Stimulated activated CD4-positive, alpha-beta T cell treated with anti-CD3 and anti-CD28 coated beads, Interleukin-4, amount 100 ng/mL, for 48 hours (primary cell): ENCODE results near the gene LHFPL5.

ENCODE experiments used
- DNase-seq, 2 donors: peaks; one replicate each; pipeline ENCODE4 v3.0.0-alpha.2; 2020; ENCODE audit warnings: low read depth in 2 of 2

Gene LHFPL5

GRCh38 chr6:35804996-35805736 lies at the start of gene LHFPL5:
TSS of gene LHFPL5 (plus strand) at chr6:35805352. CDS start at chr6:35805671, 319 bp downstream.
- peak; percentile 35 to 47 for DNase-seq

GRCh38 chr6:35757456-35758123 lies 47.6 kb upstream of the LHFPL5 start:
- DNase-seq, result no peak

DNA sequence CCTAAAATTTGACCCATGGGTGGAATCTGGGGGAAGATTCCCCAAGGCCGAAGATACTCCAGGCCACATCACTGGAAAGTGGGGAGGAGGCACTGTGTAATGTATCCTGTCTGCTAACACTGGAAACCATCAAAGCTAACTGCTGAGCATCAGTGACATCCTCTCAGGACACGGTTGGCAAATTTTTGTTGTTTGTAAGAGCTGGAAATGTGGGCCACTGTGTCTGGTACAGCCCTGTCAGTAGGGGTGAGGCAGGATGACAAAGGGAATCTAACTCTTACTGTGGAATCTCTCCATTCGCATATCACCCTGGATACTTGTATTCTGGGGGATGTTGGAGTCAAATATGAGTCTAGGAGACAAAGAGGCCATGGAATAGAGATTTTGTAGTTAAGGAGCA lies 45.7 kb upstream of the LHFPL5 start:
- DNase-seq, result no peak

GRCh38 chr6:35765739-35766138 lies 39.4 kb upstream of the LHFPL5 start:
- no peak for DNase-seq

GRCh38 chr6:35769211-35769610 lies 35.9 kb upstream of the LHFPL5 start:
- no peak for DNase-seq

GRCh38 chr6:35771343-35771627 lies 33.9 kb upstream of the LHFPL5 start:
- no peak for DNase-seq

DNA sequence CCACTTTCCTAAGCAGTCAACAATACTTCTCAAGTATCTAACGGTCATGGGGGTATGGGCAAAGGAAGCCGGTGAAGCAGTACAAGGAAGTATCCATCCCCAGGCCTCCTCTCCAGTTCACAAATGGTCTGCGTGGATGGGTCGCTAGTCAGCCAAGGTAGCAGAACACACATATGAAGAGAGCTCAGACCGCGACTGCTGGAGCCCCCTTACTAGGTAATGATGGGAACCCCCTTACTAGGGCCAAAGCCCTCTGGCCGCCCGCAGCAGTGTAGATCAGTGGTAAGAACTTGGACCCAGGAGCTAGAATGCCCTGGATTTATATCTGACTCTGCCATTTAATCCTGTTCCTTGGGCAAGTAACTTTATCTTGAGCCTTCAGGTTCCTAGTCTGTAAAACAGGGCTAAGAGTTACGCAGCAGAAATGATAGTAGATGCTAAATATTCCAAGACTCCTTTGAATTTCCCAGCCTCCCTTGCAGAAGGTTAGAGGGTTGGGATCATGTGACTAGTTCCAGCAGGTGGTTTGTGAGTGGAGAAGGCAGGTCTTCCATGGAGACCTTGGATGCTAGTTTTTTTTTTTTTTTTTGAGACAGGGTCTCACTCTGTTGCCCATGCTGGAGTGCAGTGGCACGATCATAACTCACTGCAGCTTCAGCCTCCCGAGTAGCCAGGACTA lies 30.9 kb upstream of the LHFPL5 start:
- no peak for DNase-seq

- DNase-seq, result no peak
Measured at GRCh38 chr6:35775031-35775430, 30.1 kb upstream of the LHFPL5 start.

- no peak for DNase-seq
Measured at GRCh38 chr6:35776364-35777215, 28.6 kb upstream of the LHFPL5 start, which contains the start of gene CLPSL2. TSS of gene CLPSL2 (plus strand) at chr6:35776598. CDS start at chr6:35776619, 21 bp downstream.

DNA sequence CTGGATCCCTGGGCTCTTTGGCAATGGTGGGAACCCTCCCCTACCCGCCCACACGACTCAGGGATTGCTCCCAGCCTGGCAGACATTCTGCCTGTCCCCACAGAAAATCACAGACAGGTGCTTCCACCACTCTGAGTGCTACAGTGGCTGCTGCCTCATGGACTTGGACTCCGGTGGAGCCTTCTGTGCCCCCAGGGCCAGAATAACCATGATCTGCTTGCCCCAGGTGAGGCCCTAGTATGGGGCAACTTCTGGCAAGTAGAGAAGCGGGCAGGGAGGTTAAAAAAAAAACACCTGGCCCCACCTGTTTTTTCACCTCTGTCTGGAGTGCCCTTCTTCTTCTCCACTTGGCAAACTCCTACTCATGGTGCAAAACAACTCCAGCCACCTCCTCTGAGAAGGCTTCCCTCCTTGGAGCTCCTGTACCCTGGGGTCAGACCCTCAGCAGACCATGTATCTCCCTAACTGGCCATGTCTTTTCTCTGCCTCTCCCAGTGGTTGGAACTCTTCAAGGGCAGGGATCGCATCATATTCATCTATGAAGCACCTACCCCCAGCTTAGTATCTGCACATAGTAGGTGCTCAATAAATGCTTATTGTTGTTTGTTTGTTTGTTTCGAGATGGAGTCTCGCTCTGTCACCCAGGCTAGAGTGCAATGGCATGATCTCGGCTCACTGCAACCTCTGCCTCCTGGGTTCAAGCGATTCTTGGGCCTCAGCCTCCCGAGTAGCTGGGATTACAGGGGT lies 27.6 kb upstream of the LHFPL5 start:
- DNase-seq, result no peak

GRCh38 chr6:35778437-35778836 lies 26.7 kb upstream of the LHFPL5 start:
- no peak for DNase-seq

GRCh38 chr6:35780719-35781118 lies 24.4 kb upstream of the LHFPL5 start, which contains the start of gene CLPSL1:
TSS of gene CLPSL1 (plus strand) at chr6:35781019. CDS start at chr6:35781111, 92 bp downstream.
- no peak for DNase-seq

- no peak for DNase-seq
Measured at GRCh38 chr6:35781290-35781689, 23.9 kb upstream of the LHFPL5 start.

GRCh38 chr6:35782424-35782823 lies 22.7 kb upstream of the LHFPL5 start:
- no peak for DNase-seq

DNA sequence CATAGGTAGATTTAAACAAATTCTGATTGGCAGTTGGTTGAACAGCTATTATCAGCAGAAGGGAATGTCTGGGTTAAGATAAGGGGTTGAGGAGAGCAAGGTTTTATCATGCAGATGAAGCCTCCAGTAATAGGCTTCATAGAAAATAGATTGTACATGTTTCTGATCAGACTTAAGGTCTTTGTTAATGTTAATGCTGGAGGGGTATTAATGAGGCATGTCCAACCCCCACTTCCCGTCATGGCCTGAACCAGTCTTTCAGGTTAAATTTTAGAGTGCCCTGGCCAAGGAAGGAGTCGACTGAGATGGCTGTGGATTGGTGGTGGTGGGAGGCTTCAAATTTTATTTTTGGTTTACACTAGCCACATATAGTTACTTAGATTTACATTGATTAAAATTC lies 21.0 kb upstream of the LHFPL5 start:
- no peak for DNase-seq

- no peak for DNase-seq
Measured at GRCh38 chr6:35786272-35786671, 18.9 kb upstream of the LHFPL5 start.

DNA sequence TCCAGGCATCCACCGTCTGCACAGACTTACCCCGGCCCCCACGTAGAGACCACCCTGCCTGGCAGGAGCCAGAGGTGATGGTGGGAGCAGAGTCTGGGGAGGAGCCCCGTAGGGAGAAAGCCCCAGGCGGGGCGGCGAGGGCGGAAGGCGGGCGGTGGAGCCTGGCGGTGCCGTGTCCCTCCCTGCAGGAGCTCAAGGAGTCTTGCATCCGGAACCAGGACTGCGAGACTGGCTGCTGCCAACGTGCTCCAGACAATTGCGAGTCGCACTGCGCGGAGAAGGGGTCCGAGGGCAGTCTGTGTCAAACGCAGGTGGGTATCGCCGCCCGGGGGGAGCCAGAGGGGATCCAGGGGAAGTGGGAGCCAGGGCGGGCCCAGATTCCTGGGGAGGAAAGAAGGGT lies 18.3 kb upstream of the LHFPL5 start:
- DNase-seq, result no peak

- DNase-seq, result no peak
Measured at GRCh38 chr6:35787266-35788218, 17.6 kb upstream of the LHFPL5 start.

DNA sequence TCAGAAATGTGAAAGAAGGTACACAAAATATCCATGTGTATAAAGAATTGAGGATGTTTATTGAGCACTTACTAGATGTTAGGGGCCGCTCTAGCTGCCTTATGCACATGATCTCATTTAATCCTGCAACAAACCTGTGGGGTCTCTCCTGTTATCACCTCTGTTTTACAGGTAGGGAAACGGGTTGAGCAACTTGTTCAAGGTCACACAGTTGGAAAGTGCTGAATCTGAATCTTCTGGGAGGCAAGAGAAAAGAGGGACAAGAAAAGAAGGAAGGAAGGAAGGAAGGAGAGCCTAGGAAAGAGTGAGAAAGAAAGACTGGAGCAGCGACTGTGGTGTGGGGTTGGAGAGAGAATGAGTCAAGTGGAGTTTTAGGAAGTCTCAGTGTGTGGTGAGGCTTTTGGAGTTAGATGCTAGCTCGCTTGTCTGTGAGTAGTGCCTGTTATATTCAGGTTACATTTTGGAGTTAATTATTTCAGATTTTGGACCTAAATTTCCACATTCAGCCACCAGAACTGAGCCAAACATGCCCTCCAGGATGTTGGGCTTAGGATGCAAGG lies 16.6 kb upstream of the LHFPL5 start:
- no peak for DNase-seq

GRCh38 chr6:35790683-35791082 lies 14.5 kb upstream of the LHFPL5 start:
- DNase-seq, result no peak
